Measurements from ENCODE around the gene ATG13. TPM values are rescaled to one million over a fixed set of nuclear protein-coding genes. Genes with fewer than 3 reads are reported as not detected.

Gene ATG13
- total and polyA plus RNA-seq, 2 of the 8 experiments (the other 6 are each of a cell fraction or from before 2014, with no cell fraction given), result 65.0 to 77.4 TPM

- TF ChIP-seq, protein P1, sequence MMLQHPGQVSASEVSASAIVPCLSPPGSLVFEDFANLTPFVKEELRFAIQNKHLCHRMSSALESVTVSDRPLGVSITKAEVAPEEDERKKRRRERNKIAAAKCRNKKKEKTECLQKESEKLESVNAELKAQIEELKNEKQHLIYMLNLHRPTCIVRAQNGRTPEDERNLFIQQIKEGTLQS (IDR thresholded peaks at IDR 0.05; ENCODE audit: insufficient read depth, low read depth, low read length), result no peak
- TF ChIP-seq CHD1 (IDR thresholded peaks at IDR 0.05; ENCODE audit: low read depth, low read length) (no peak), ASH2L (IDR thresholded peaks at IDR 0.05; ENCODE audit: low read length) (no peak), CHD2 (IDR thresholded peaks at IDR 0.05; ENCODE audit: low read length) (no peak), CREB1 (IDR thresholded peaks at IDR 0.05) (no peak), BRCA1 (IDR thresholded peaks at IDR 0.05; ENCODE audit: low read depth, low read length) (no peak), POU5F1 (IDR thresholded peaks at IDR 0.05; ENCODE audit: low read depth, low read length) (no peak)
These were observed 31.9 kb downstream of the ATG13 start (continued) for GRCh38 chr11:46649180-46649738.

Data from H1 (cell line).